HG02870 (cell line): ENCODE results near the gene STAT5B.
A peak's percentile ranks its signal among the peaks of the same experiment; 100 is the strongest.
"Not testable (repeated sequence)": the region's sequence is repeated elsewhere in the genome, so short reads cannot be mapped to it uniquely, and the experiment has no call there.

Experiments used
- ATAC-seq: cut with Tn5 transposase; IDR thresholded peaks from one replicate; pipeline ENCODE4 v1.9.1; 2021; ENCODE audit warnings: mild to moderate bottlenecking, moderate library complexity; ENCODE audit not compliant: unreplicated experiment

Gene STAT5B

GRCh38 chr17:42200706-42201457 is 75.3 kb downstream of the STAT5B start:
- no peak for ATAC-seq

DNA sequence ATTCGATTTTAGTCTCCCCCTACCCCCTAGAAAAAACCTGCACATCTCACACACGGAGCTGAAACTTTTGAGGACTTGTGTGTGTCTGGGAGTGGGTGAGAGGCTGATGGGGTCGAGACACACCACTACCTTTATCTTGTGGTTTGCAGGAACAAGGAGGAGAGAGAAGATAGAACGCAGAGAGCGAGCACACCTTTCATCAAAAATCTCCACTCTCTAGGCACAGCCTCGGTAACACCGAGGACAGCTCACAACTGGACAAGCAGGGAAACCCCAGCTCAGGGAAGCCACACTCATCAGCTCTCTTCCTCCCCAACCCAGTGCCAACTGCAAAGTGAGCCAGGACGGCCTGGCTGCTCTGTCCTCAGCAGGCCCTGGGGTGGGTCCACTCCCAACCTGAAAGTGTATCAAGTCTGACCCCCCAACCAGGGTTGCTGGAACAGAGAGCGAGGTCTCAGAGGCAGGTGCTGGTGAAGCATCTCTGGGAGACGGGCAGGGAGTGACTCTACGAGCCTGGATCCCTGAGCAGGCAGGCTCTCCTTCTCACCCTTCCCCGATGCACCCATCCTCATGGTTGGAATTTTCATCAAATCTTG is 76.7 kb downstream of the STAT5B start:
- ATAC-seq: no peak

- ATAC-seq: no peak
These were observed 77.3 kb downstream of the STAT5B start for GRCh38 chr17:42198897-42199296.

- ATAC-seq: no peak
These were observed 78.5 kb downstream of the STAT5B start for GRCh38 chr17:42197564-42198156.

GRCh38 chr17:42193969-42194899 is 82.0 kb downstream of the STAT5B start, which contains the start of gene GHDC:
GHDC (minus strand) TSS chr17:42194494; CDS start chr17:42193581, 913 bp downstream.
- ATAC-seq: peak; percentile 79

DNA sequence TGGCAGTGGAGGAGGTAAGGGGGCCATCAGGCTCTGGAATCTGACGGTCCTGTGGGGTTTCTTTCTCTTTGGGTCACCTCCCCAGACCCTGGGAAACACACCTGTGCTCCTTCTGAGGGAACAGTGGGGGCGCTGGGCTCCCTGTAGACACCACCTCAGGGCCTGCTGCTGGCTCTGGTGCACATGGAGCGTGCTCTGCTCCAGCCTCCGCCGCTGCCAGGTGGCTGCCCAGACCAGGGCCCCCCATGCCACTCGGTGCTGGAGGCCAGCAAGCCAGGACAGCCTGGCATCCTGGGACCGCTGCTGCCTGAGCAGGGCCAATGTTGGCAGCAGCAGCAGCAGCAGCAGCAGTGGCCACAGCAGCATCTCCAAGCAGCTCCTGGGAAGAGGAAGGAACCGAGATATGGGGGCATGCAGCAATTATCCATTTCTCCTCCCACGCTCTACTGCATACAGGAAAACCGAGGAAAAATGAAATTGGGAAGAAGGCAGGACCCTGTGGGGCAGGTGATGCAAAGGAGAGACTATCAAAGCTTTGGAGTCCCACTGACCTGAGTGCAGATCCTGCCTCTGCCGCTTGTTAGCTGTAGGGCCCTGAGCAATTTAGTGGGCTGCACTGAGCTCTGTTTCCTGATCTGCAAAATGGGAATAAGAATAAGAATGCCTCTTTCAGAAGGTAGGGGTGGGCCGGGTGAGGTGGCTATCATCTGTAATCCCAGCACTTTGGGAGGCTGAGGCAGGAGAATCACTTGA is 82.8 kb downstream of the STAT5B start:
- ATAC-seq: no peak

DNA sequence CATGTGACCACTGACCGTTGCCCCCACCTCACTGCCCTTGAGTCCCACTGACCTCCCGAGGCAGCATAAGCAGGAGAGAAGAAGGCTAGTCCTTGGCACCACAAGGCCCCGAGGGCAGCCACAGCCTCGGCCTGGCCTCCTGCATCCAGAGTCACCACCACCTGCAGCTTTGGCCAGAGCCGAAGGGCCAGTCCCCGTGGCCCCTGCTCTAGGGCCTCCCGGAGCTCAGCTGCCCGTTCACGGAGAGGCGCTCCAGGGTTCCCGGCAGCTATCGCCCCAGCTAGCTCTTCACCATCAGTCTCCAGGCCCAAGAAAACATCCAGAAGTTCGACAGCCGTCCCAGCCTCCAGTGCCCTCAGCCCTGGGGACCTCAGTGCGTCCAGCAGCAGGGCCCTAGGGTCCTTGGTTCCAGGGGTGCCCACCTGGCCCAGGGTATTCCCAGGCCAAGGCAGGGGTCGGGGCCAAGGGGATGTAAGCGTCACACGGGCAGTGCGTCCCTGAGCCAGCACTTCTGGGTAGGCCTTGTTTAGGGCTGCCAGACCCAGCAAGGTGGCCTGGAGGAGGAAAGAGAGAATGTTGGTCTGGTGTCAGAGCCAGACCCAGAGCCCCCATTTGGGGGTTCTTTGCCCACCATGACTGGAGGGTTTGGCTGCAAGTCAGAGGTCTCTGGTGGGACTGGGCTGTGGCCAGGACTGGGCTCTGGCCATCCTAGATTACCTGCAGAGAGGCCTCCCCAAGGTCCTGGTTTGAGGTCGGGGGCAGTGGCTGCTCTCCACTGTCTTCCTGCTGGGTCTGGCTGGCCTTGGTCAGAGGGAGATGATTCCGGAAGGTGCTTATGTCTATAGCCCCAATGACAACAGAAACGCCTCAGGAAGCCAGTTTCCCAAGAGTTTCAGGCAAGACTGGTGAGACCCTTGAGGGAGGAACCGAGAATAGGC is 83.7 kb downstream of the STAT5B start:
- ATAC-seq: no peak

DNA sequence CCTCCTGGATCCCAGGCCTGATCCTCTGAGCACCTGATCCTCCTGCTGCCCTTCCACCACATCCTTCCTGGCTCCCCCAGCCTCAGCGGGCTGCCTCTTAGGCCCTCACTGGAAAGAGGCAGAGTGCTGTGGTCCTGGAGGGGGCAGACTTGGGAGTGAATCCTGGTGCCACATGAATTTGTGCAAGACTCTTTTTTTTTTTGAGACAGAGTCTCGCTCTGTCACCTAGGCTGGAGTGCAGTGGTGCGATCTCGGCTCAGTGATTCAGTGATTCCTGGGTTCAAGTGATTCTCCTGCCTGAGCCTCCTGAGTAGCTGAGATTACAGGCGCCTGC is 84.9 kb downstream of the STAT5B start:
- ATAC-seq: no peak

- ATAC-seq: no peak
These were observed 85.5 kb downstream of the STAT5B start for GRCh38 chr17:42190491-42191274.

DNA sequence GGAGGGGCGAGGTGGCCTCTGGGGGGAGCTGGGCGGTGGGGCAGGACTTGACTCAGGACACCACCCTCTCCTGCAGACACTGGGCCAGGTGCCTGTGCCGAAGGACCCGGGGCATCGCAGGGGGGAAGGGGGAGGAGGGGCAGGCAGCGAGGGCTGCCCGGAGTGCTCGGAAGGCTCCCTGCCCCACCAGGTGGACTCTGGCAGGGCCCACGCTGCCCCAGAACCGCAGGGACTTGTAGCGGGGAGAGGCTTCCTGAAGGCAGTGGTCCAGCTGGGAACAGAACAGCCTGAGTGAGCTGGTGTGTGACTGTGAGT is 86.6 kb downstream of the STAT5B start:
- ATAC-seq: no peak

GRCh38 chr17:42188749-42189650 is 87.2 kb downstream of the STAT5B start:
- ATAC-seq: no peak

- no peak for ATAC-seq
These were observed 88.4 kb downstream of the STAT5B start for GRCh38 chr17:42187833-42188232.

DNA sequence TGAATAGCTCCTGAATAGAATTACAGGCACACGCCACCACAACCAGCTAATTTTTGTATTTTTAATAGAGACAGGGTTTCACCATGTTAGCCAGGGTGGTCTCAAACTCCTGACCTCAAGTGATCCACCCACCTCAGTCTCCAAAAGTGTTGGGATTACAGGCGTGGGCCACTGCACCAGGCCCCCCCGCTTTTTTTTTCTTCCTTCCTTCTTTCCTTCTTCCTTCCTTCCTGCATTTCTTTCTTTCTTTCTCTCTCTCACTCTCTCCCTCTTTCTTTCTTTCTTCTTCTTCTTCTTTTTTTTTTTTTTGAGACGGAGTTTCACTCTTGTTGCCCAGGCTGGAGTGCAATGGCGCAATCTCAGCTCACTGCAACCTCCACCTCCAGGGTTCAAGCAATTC is 90.0 kb downstream of the STAT5B start:
- ATAC-seq: not testable (repeated sequence)

- ATAC-seq: no peak
These were observed 90.6 kb downstream of the STAT5B start for GRCh38 chr17:42185621-42185930.

GRCh38 chr17:42184713-42185620 is 91.2 kb downstream of the STAT5B start, which contains the start of gene HCRT:
HCRT (minus strand) TSS chr17:42185452; CDS start chr17:42185365, 87 bp downstream.
- no peak for ATAC-seq

DNA sequence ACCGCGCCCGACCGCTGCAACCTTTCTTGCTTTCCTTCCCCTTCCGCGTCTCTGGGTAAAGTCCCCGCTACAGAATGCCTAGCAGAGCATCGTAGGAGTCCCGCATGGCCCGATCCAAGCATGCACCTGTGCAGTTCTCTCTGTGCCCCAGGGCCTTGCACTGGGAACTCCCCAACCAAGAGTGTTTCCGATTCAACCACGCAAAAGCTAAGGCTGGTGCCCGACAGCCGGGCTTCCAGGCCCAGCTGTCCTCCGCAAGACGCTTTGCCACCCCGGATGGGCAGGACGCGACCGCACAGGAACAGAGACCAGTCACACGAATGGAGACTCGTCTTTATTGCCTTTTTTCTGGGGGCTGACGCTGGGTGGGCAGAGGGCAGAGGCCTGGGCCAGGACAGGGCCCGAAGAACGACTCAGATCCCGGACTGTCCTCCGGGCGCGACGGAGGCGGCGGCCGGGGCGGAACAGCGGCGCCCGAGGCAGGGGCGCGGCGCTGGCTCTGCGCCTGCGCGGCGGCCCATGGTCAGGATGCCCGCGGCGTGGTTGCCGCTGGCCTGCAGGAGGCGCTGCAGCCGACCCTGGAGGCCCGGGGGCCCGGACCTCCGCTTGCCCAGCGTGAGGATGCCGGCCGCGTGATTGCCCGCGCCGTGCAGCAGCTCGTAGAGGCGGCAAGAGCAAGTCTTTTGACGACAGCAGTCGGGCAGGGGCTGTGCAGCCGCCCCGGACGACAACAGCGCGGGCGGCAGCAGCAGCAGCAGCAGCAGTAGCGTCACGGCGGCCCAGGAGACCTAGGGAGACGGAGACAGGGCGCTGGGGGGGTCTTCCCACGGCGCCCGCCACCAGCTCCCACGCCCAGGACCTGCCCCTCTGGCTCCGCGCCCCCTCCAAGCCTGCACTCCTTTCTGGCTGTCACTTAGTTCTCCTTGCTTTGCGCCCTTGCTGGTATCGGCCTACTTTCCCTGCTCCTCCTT is 92.2 kb downstream of the STAT5B start:
- ATAC-seq: peak; percentile 55
